A673 (cell line): ENCODE results near the gene SDHAF1.

Source experiments
- EZH2 ChIP-seq: fragments of 200-600 bp; sonication (generic); IDR thresholded peaks from 2 replicates; pipeline ENCODE4 v1.6.1; 2017; ENCODE audit warnings: borderline replicate concordance, low read depth, mild to moderate bottlenecking, mixed read lengths, antibody characterized with exemption, low read length; ENCODE audit not compliant: poor library complexity, severe bottlenecking
- TF ChIP-seq, protein P1 (sequence below): fragments of 300-800, 200-600 bp; sonication (generic); conservative IDR thresholded peaks from 2 replicates; pipeline ENCODE4 v1.5.1; 2017; ENCODE audit warnings: low read depth, mild to moderate bottlenecking, antibody characterized with exemption, low read length, moderate library complexity, mixed read lengths

- TF ChIP-seq, protein P1, sequence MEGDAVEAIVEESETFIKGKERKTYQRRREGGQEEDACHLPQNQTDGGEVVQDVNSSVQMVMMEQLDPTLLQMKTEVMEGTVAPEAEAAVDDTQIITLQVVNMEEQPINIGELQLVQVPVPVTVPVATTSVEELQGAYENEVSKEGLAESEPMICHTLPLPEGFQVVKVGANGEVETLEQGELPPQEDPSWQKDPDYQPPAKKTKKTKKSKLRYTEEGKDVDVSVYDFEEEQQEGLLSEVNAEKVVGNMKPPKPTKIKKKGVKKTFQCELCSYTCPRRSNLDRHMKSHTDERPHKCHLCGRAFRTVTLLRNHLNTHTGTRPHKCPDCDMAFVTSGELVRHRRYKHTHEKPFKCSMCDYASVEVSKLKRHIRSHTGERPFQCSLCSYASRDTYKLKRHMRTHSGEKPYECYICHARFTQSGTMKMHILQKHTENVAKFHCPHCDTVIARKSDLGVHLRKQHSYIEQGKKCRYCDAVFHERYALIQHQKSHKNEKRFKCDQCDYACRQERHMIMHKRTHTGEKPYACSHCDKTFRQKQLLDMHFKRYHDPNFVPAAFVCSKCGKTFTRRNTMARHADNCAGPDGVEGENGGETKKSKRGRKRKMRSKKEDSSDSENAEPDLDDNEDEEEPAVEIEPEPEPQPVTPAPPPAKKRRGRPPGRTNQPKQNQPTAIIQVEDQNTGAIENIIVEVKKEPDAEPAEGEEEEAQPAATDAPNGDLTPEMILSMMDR, result no peak
- TF ChIP-seq EZH2, result no peak
Measured at GRCh38 chr19:35986111-35986510, 8.9 kb upstream of the SDHAF1 start.
